Endothelial cell of umbilical vein (primary cell): ENCODE data around the gene RNF213. TPM values are rescaled to one million over a fixed set of nuclear protein-coding genes. Genes with fewer than 3 reads are reported as not detected.

Source experiments
- BruUV-seq: library from RNA; stranded (reverse); fragments of 400-500 nt; replicated peaks from 2 replicates; lab custom pipeline; 2021; lab: Mats Ljungman, UMichigan
- CTCF ChIA-PET: fragments of 300-600, 350-600 bp; sonication (Branson Sonifier 250); formaldehyde crosslinking; loops from one replicate; lab custom pipeline; 2021; ENCODE audit warnings: antibody characterized with exemption, inconsistent platforms; lab: Charles Lee
- POLR2A ChIA-PET: fragments of 300-600, 350-600 bp; sonication (Branson Sonifier 250); formaldehyde crosslinking; loops from one replicate; lab custom pipeline; 2021; ENCODE audit warnings: antibody characterized with exemption, inconsistent platforms; lab: Charles Lee
- DNase-seq: peaks from one replicate; pipeline ENCODE4 v3.0.0-alpha.2; 2011; ENCODE audit warnings: low read depth, low spot score
- FAIRE-seq: peaks from 2 replicates; lab custom pipeline; 2011; peaks lifted over from hg19 to GRCh38; lab: Jason Lieb, UNC
- H2AFZ ChIP-seq: 2 replicates; pipeline ENCODE4 v1.6.0; 2012; ENCODE audit warnings: low read depth, low read length, control low read depth, inconsistent platforms
- H3K27ac ChIP-seq: 2 replicates; pipeline ENCODE4 v1.5.1; 2011; ENCODE audit warnings: low read depth, mild to moderate bottlenecking, control low read depth, low read length, moderate library complexity; ENCODE audit not compliant: insufficient read depth
- H3K27me3 ChIP-seq, 2 experiments: 2 replicates each; pipeline versions ENCODE4 v1.6.0 to v1.6.1; 2011; ENCODE audit warnings: low read length in 2 of 2, mixed read lengths in 1 of 2; ENCODE audit not compliant: control insufficient read depth in 2 of 2, insufficient read depth in 2 of 2
- H3K36me3 ChIP-seq, 2 experiments: 2 replicates in 1 of 2; 3 replicates in 1 of 2; pipeline ENCODE4 v1.5.1; 2011; ENCODE audit warnings: low read length in 2 of 2, mild to moderate bottlenecking in 1 of 2, moderate library complexity in 1 of 2; ENCODE audit not compliant: control insufficient read depth in 2 of 2, insufficient read depth in 2 of 2; ENCODE audit errors: extremely low read depth in 1 of 2
- H3K4me1 ChIP-seq: 3 replicates; pipeline ENCODE4 v1.5.1; 2011; ENCODE audit warnings: mild to moderate bottlenecking, low read length; ENCODE audit not compliant: control insufficient read depth, insufficient read depth; ENCODE audit errors: extremely low read depth
- H3K4me2 ChIP-seq: 2 replicates; pipeline ENCODE4 v1.6.1; 2011; ENCODE audit warnings: low read length, control low read depth, mixed read lengths; ENCODE audit not compliant: insufficient read depth
- H3K4me3 ChIP-seq, 3 experiments: fragments of 200-600 bp in 1 of 3; sonication (generic), shearing (Covaris generic) in 1 of 3; replicated peaks in 1 of 3; 2 replicates each; pipeline ENCODE4 v1.5.1; 2011 to 2016; ENCODE audit warnings: control low read depth in 3 of 3, low read length in 3 of 3, mild to moderate bottlenecking in 2 of 3, inconsistent platforms in 1 of 3, low read depth in 1 of 3, moderate library complexity in 1 of 3; ENCODE audit not compliant: insufficient read depth in 1 of 3
- H3K79me2 ChIP-seq: 2 replicates; pipeline ENCODE4 v1.6.0; 2012; ENCODE audit warnings: low read length, inconsistent platforms; ENCODE audit not compliant: control insufficient read depth, insufficient read depth
- H3K9ac ChIP-seq: replicated peaks from 2 replicates; pipeline ENCODE3; 2011; ENCODE audit warnings: low read length, control low read depth; ENCODE audit not compliant: insufficient read depth; ENCODE audit errors: extremely low read depth
- H3K9me1 ChIP-seq: replicated peaks from 3 replicates; pipeline ENCODE4 v1.6.0; 2011; ENCODE audit warnings: mild to moderate bottlenecking, low read length; ENCODE audit not compliant: control insufficient read depth, insufficient read depth; ENCODE audit errors: extremely low read depth
- H3K9me3 ChIP-seq: replicated peaks from 2 replicates; pipeline ENCODE4 v1.5.1; 2012; ENCODE audit warnings: low read length, inconsistent platforms; ENCODE audit not compliant: control insufficient read depth, insufficient read depth
- H4K20me1 ChIP-seq: replicated peaks from 2 replicates; pipeline ENCODE3; 2011; ENCODE audit warnings: mild to moderate bottlenecking, low read length; ENCODE audit not compliant: control insufficient read depth, insufficient read depth; ENCODE audit errors: extremely low read depth
- CTCF ChIP-seq, 2 donors: IDR thresholded peaks; 1 replicate in 1 of 2; 2 replicates in 1 of 2; pipeline ENCODE4 v1.5.1; 2011; ENCODE audit warnings: low read length in 2 of 2, mild to moderate bottlenecking in 2 of 2, moderate library complexity in 2 of 2, control low read depth in 1 of 2, inconsistent platforms in 1 of 2, low read depth in 1 of 2; ENCODE audit not compliant: insufficient read depth in 1 of 2; ENCODE audit errors: extremely low read depth in 1 of 2
- EZH2 ChIP-seq: IDR thresholded peaks from 2 replicates; pipeline ENCODE4 v1.6.1; 2012; ENCODE audit warnings: borderline replicate concordance, low read depth, mild to moderate bottlenecking, moderate library complexity, low read length, inconsistent platforms; ENCODE audit not compliant: severe bottlenecking
- FOS ChIP-seq: IDR thresholded peaks from 2 replicates; pipeline ENCODE4 v1.6.1; 2011; ENCODE audit warnings: mild to moderate bottlenecking, low read length, moderate library complexity, borderline replicate concordance; ENCODE audit not compliant: insufficient read depth
- GATA2 ChIP-seq: IDR thresholded peaks from 2 replicates; pipeline ENCODE4 v1.7.0; 2011; ENCODE audit warnings: low read depth, mild to moderate bottlenecking, moderate library complexity, mixed read lengths, low read length; ENCODE audit not compliant: insufficient read length, insufficient read depth
- JUN ChIP-seq: IDR thresholded peaks from 2 replicates; pipeline ENCODE4 v1.6.1; 2011; ENCODE audit warnings: borderline replicate concordance, low read depth; ENCODE audit not compliant: insufficient read length, insufficient read depth
- MAX ChIP-seq: IDR thresholded peaks from 2 replicates; pipeline ENCODE4 v1.6.1; 2011; ENCODE audit not compliant: insufficient read depth, insufficient read length
- MYC ChIP-seq: IDR thresholded peaks from one replicate; pipeline ENCODE4 v1.6.1; 2011; ENCODE audit warnings: mild to moderate bottlenecking, low read depth, low read length
- POLR2A ChIP-seq: IDR thresholded peaks from 2 replicates; pipeline ENCODE4 v1.6.1; 2012; ENCODE audit warnings: low read depth, mild to moderate bottlenecking, control low read depth, low read length
- POLR2AphosphoS5 ChIP-seq: IDR thresholded peaks from 2 replicates; pipeline ENCODE4 v1.6.1; 2012; ENCODE audit warnings: low read depth, mild to moderate bottlenecking, control low read depth, low read length, moderate library complexity; ENCODE audit not compliant: insufficient read depth
- dilution Hi-C: fragments of 300-500 bp; cut with MboI; formaldehyde crosslinking; loops from one replicate; pipeline ENCODE4 v1.15.0; 2019; ENCODE audit warnings: low sequenced_read_pairs; ENCODE audit not compliant: extremely low pct_ligation_motif_present
- intact Hi-C: fragments of 100-400 bp; cut with micrococcal nuclease; formaldehyde crosslinking; loops from one replicate; pipeline ENCODE4 v1.10.0; 2022
- polyA plus RNA-seq, 4 experiments: library from polyadenylated mRNA; depleted of rRNA in 3 of 4; stranded (reverse) in 3 of 4; unstranded in 1 of 4; fragments of >200 nt; gene quantifications; 2 replicates each; pipeline versions ENCODE4 v1.2.1 to v1.2.3, GENCODE V29; 2011 to 2012; ENCODE audit warnings: missing spikeins in 1 of 4
- total RNA-seq: library from RNA; stranded (reverse); gene quantifications from 2 replicates; pipeline ENCODE4 v1.2.3, GENCODE V29; 2021

RNF213 gene
- total and polyA plus RNA-seq, 2 donors (not counting 3 experiments of a cell fraction or from before 2014, with no cell fraction given): 36.5 to 116 TPM

- BruUV-seq: no TSS peak
- Histone ChIP-seq H3K27ac (no peak overlapping the region), H3K9ac (no peak overlapping the region), H3K36me3 (peaks cover 11 to 59% of the 10 kb centered on the region in 2 experiments), H3K27me3 (no peaks in the 10 kb centered on the region), H4K20me1 (no peaks in the 10 kb centered on the region), H3K4me2 (no peak overlapping the region), H3K9me3 (no peaks in the 10 kb centered on the region), H3K4me1 (no peaks in the 10 kb centered on the region), H3K9me1 (no peaks in the 10 kb centered on the region), H3K4me3 (no peak overlapping the region), H3K79me2 (no peaks in the 10 kb centered on the region), H2AFZ (no peak overlapping the region)
- DNase-seq (no peak), FAIRE-seq (no peak)
- POLR2A ChIA-PET: no interaction called here
- TF ChIP-seq EZH2: no peak
- no peak for TF ChIP-seq JUN
- no peak for TF ChIP-seq POLR2A
- no peak for TF ChIP-seq FOS
- TF ChIP-seq GATA2: no peak
- TF ChIP-seq CTCF (IDR thresholded peaks at IDR 0.05; ENCODE audit: extremely low read depth in 1 of 2, insufficient read depth in 1 of 2, low read depth in 1 of 2, low read length in 2 of 2): no peak
- TF ChIP-seq MAX: no peak
- TF ChIP-seq MYC: no peak
- TF ChIP-seq POLR2AphosphoS5: no peak
- intact Hi-C loops: no loop called here
- CTCF ChIA-PET: interaction anchor here (0.8 to 5.5 kb wide), 2 partner anchors 96 to 104 kb away, joined by 3 to 32 read pairs; no protein-coding TSS in a partner anchor
- dilution Hi-C loops: no loop called here
These were observed 31.2 kb downstream of the RNF213 start for GRCh38 chr17:80291691-80292487.
